Astrocyte (in vitro differentiated cells and primary cell): ENCODE data around the gene PIGW. TPM values are rescaled to one million over a fixed set of nuclear protein-coding genes. Genes with fewer than 3 reads are reported as not detected.

Source experiments
- DNase-seq: peaks from one replicate; pipeline ENCODE4 v3.0.0-alpha.2; 2010; ENCODE audit warnings: low read depth
- FAIRE-seq: peaks from 2 replicates; lab custom pipeline; 2011; peaks lifted over from hg19 to GRCh38; lab: Jason Lieb, UNC
- H2AFZ ChIP-seq: 2 replicates; pipeline ENCODE4 v1.6.0; 2012; ENCODE audit warnings: low read depth, low read length, inconsistent platforms
- H3K27ac ChIP-seq: 2 replicates; pipeline ENCODE4 v1.5.1; 2011; ENCODE audit warnings: low read depth, low read length, inconsistent platforms
- H3K27me3 ChIP-seq: 2 replicates; pipeline ENCODE4 v1.6.0; 2011; ENCODE audit warnings: low read length, inconsistent platforms; ENCODE audit not compliant: insufficient read depth
- H3K36me3 ChIP-seq: 2 replicates; pipeline ENCODE4 v1.5.1; 2011; ENCODE audit warnings: low read length, inconsistent platforms; ENCODE audit not compliant: insufficient read depth
- H3K4me1 ChIP-seq: 2 replicates; pipeline ENCODE4 v1.5.1; 2011; ENCODE audit warnings: low read length, inconsistent platforms; ENCODE audit not compliant: insufficient read depth
- H3K4me2 ChIP-seq: 2 replicates; pipeline ENCODE4 v1.6.0; 2012; ENCODE audit warnings: low read length, inconsistent platforms
- H3K4me3 ChIP-seq: 2 replicates; pipeline ENCODE4 v1.5.1; 2011; ENCODE audit warnings: low read depth, mild to moderate bottlenecking, low read length, inconsistent platforms; ENCODE audit not compliant: insufficient read depth
- H3K79me2 ChIP-seq: 2 replicates; pipeline ENCODE4 v1.6.0; 2012; ENCODE audit warnings: mild to moderate bottlenecking, low read length, inconsistent platforms; ENCODE audit not compliant: insufficient read depth
- H3K9ac ChIP-seq: 2 replicates; pipeline ENCODE4 v1.6.0; 2012; ENCODE audit warnings: mild to moderate bottlenecking, low read length, inconsistent platforms
- H3K9me3 ChIP-seq: 2 replicates; pipeline ENCODE4 v1.5.1; 2012; ENCODE audit warnings: low read depth, mild to moderate bottlenecking, low read length, inconsistent platforms; ENCODE audit not compliant: insufficient read depth
- H4K20me1 ChIP-seq: 2 replicates; pipeline ENCODE4 v1.6.0; 2012; ENCODE audit warnings: low read length, inconsistent platforms; ENCODE audit not compliant: insufficient read depth
- H3K27ac Mint-ChIP-seq: one replicate; pipeline ENCODE4 v1.8.0; 2021; ENCODE audit warnings: mild to moderate bottlenecking, mixed read lengths; ENCODE audit not compliant: unreplicated experiment
- H3K27me3 Mint-ChIP-seq: one replicate; pipeline ENCODE4 v1.8.0; 2021; ENCODE audit warnings: low read depth, mixed read lengths; ENCODE audit not compliant: unreplicated experiment
- H3K36me3 Mint-ChIP-seq: one replicate; pipeline ENCODE4 v1.8.0; 2021; ENCODE audit warnings: low read depth, mixed read lengths; ENCODE audit not compliant: unreplicated experiment
- H3K4me1 Mint-ChIP-seq: one replicate; pipeline ENCODE4 v1.8.0; 2021; ENCODE audit warnings: low read depth, mixed read lengths; ENCODE audit not compliant: unreplicated experiment
- H3K4me3 Mint-ChIP-seq: one replicate; pipeline ENCODE4 v1.8.0; 2021; ENCODE audit warnings: mild to moderate bottlenecking, moderate library complexity, mixed read lengths; ENCODE audit not compliant: unreplicated experiment
- H3K9me3 Mint-ChIP-seq: one replicate; pipeline ENCODE4 v1.8.0; 2021; ENCODE audit warnings: mild to moderate bottlenecking, mixed read lengths; ENCODE audit not compliant: unreplicated experiment
- CTCF ChIP-seq: IDR thresholded peaks from 2 replicates; pipeline ENCODE4 v1.5.1; 2011; ENCODE audit warnings: low read depth, mild to moderate bottlenecking, inconsistent platforms, low read length, moderate library complexity; ENCODE audit not compliant: insufficient read depth
- EZH2 ChIP-seq: IDR thresholded peaks from 2 replicates; pipeline ENCODE4 v1.6.1; 2012; ENCODE audit warnings: mild to moderate bottlenecking, low read length, inconsistent platforms; ENCODE audit not compliant: insufficient read depth
- total RNA-seq: library from RNA; stranded (reverse); gene quantifications from 2 replicates; pipeline ENCODE4 v1.2.1, GENCODE V29; 2021

PIGW gene
- total RNA-seq, 1 donor from 2014 or later: 8.4 TPM

DNA sequence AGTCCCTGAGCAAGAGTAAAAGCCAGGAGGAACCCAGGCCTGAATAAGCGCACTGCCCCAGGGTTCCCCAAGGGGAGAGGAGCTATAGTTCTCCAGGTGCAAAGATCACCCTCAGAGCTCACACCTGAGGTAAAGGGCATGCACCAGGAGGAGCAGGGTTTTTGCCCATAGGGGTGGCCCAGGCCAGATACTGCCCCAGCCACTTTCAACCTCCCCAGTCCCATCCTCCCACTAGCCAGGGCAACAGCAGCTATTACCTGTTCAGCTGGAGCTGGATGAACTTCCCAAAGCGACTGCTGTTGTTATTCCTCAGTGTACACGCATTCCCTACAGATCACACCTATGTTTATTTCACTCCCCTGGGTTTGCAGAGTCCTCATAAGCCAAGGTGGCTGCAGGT lies 19.9 kb upstream of the PIGW start:
- Mint-ChIP-seq H3K27ac (no peak overlapping the region), H3K4me1 (no peaks in the 10 kb centered on the region), H3K9me3 (no peaks in the 10 kb centered on the region), H3K4me3 (no peak overlapping the region), H3K36me3 (peaks cover 15% of the 10 kb centered on the region), H3K27me3 (no peaks in the 10 kb centered on the region)
- Histone ChIP-seq H2AFZ (no peak overlapping the region), H3K79me2 (no peaks in the 10 kb centered on the region), H3K4me3 (no peak overlapping the region), H3K36me3 (peaks cover 17% of the 10 kb centered on the region), H3K4me1 (no peaks in the 10 kb centered on the region), H3K9me3 (no peaks in the 10 kb centered on the region), H3K27ac (no peak overlapping the region), H4K20me1 (peaks cover 5% of the 10 kb centered on the region), H3K4me2 (no peak overlapping the region), H3K27me3 (no peaks in the 10 kb centered on the region), H3K9ac (no peak overlapping the region)
- no peak for DNase-seq
- FAIRE-seq: no peak
- TF ChIP-seq EZH2 (no peak), CTCF (no peak)

DNA sequence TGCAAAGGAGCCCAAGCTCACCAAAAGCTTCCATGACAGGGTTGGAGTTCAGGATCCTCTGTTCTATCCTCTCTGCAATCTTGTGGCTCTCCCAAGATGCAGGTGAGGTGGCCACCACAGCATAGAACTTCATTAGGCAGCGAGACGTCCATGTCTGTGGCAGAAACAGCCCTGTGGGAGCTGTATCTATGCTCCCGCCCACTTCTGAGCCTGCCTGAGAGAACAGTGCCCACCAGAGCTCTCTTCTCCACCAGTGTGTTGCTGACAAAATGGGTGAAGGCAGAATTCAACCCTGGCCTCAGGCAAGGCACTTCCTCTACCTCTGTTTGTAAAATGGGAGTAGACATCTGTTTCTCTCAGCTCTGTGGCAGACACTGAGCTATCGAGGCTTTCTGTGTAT lies 18.9 kb upstream of the PIGW start:
- no peak overlapping the region for H3K4me2 ChIP-seq
- no peak overlapping the region for H3K27ac Mint-ChIP-seq
- FAIRE-seq (no peak), DNase-seq (no peak)
- H3K9me3 ChIP-seq: no peaks in the 10 kb centered on the region
- no peak overlapping the region for H3K9ac ChIP-seq
- peaks cover 11% of the 10 kb centered on the region for H3K36me3 Mint-ChIP-seq
- no peaks in the 10 kb centered on the region for H3K27me3 Mint-ChIP-seq
- no peak overlapping the region for H3K4me3 Mint-ChIP-seq
- H2AFZ ChIP-seq: no peak overlapping the region
- H3K9me3 Mint-ChIP-seq: no peaks in the 10 kb centered on the region
- H4K20me1 ChIP-seq: peaks cover 5% of the 10 kb centered on the region
- H3K27me3 ChIP-seq: no peaks in the 10 kb centered on the region
- no peaks in the 10 kb centered on the region for H3K79me2 ChIP-seq
- H3K4me1 ChIP-seq: no peaks in the 10 kb centered on the region
- no peak overlapping the region for H3K27ac ChIP-seq
- TF ChIP-seq EZH2 (no peak), CTCF (no peak)
- no peaks in the 10 kb centered on the region for H3K4me1 Mint-ChIP-seq
- H3K4me3 ChIP-seq: no peak overlapping the region
- peaks cover 24% of the 10 kb centered on the region for H3K36me3 ChIP-seq

GRCh38 chr17:36523113-36523512 lies 11.7 kb upstream of the PIGW start:
- no peak for DNase-seq
- Histone ChIP-seq H3K4me1 (peaks cover 6% of the 10 kb centered on the region), H3K9me3 (no peaks in the 10 kb centered on the region), H3K9ac (no peak overlapping the region), H3K79me2 (peaks cover 13% of the 10 kb centered on the region), H3K27me3 (no peaks in the 10 kb centered on the region), H2AFZ (no peak overlapping the region), H4K20me1 (peaks cover 12% of the 10 kb centered on the region), H3K4me2 (no peak overlapping the region), H3K27ac (no peak overlapping the region), H3K36me3 (peaks cover 42% of the 10 kb centered on the region), H3K4me3 (no peak overlapping the region)
- Mint-ChIP-seq H3K36me3 (peaks cover 20% of the 10 kb centered on the region), H3K27me3 (no peaks in the 10 kb centered on the region), H3K9me3 (peaks cover 2% of the 10 kb centered on the region), H3K27ac (no peak overlapping the region), H3K4me3 (no peak overlapping the region), H3K4me1 (peaks cover 8% of the 10 kb centered on the region)
- no peak for TF ChIP-seq EZH2
- no peak for TF ChIP-seq CTCF
- FAIRE-seq: no peak
